Neural cell (in vitro differentiated cells): Measurements from ENCODE around the gene GPR78. TPM values are rescaled to one million over a fixed set of nuclear protein-coding genes. Genes with fewer than 3 reads are reported as not detected.

Source experiments
- H2AFZ ChIP-seq: fragments of 200-600, 300-800 bp; sonication (generic), shearing (Covaris generic); 2 replicates; pipeline ENCODE4 v1.6.0; 2014; ENCODE audit warnings: low read depth, mild to moderate bottlenecking, antibody characterized with exemption, low read length, moderate library complexity
- H3F3A ChIP-seq: fragments of 200-600 bp; shearing (Covaris generic); 2 replicates; pipeline ENCODE4 v1.6.1; 2016; ENCODE audit warnings: mild to moderate bottlenecking, moderate library complexity, mixed read lengths, antibody characterized with exemption, low read length; ENCODE audit not compliant: insufficient read depth, poor library complexity, severe bottlenecking
- H3K27ac ChIP-seq: fragments of 200-600, 300-800 bp; sonication (generic), shearing (Covaris generic); 2 replicates; pipeline ENCODE4 v1.5.1; 2014; ENCODE audit warnings: mild to moderate bottlenecking, low read length, moderate library complexity
- H3K27me3 ChIP-seq: fragments of 300-800, 200-600 bp; sonication (generic), shearing (Covaris generic); 2 replicates; pipeline ENCODE4 v1.6.0; 2014; ENCODE audit warnings: mild to moderate bottlenecking, low read depth, low read length, moderate library complexity; ENCODE audit not compliant: insufficient read depth
- H3K36me3 ChIP-seq: fragments of 300-800, 200-600 bp; sonication (generic), shearing (Covaris generic); 2 replicates; pipeline ENCODE4 v1.5.1; 2014; ENCODE audit warnings: mild to moderate bottlenecking, antibody characterized with exemption, low read length, moderate library complexity; ENCODE audit not compliant: insufficient read depth
- H3K4me2 ChIP-seq: fragments of 300-800, 200-600 bp; sonication (generic), shearing (Covaris generic); 2 replicates; pipeline ENCODE4 v1.6.0; 2014; ENCODE audit warnings: mild to moderate bottlenecking, low read length
- H3K4me3 ChIP-seq: fragments of 300-800, 200-600 bp; sonication (generic), shearing (Covaris generic); 2 replicates; pipeline ENCODE4 v1.5.1; 2014; ENCODE audit warnings: mild to moderate bottlenecking, low read length, moderate library complexity
- H3K79me2 ChIP-seq: fragments of 200-600 bp; shearing (Covaris generic); replicated peaks from 2 replicates; pipeline ENCODE4 v1.6.0; 2014; ENCODE audit warnings: mild to moderate bottlenecking, low read length, moderate library complexity; ENCODE audit not compliant: insufficient read depth
- H3K9ac ChIP-seq: fragments of 300-800, 200-600 bp; sonication (generic), shearing (Covaris generic); 2 replicates; pipeline ENCODE4 v1.6.1; 2016; ENCODE audit warnings: mild to moderate bottlenecking, low read length, mixed read lengths
- H3K9me2 ChIP-seq: fragments of 200-600 bp; shearing (Covaris generic); 2 replicates; pipeline ENCODE4 v1.6.1; 2016; ENCODE audit warnings: mild to moderate bottlenecking, low read length, mixed read lengths; ENCODE audit not compliant: insufficient read depth
- H3K9me3 ChIP-seq: fragments of 200-600, 300-800 bp; sonication (generic), shearing (Covaris generic); 2 replicates; pipeline ENCODE4 v1.6.1; 2016; ENCODE audit warnings: mild to moderate bottlenecking, mixed run types, low read length, moderate library complexity, mixed read lengths
- H4K20me1 ChIP-seq: fragments of 200-600 bp; shearing (Covaris generic); 2 replicates; pipeline ENCODE4 v1.6.1; 2016; ENCODE audit warnings: mild to moderate bottlenecking, mixed run types; ENCODE audit not compliant: insufficient read depth
- EP300 ChIP-seq: fragments of 450-650 bp; conservative IDR thresholded peaks from 2 replicates; pipeline ENCODE4 v1.6.1; 2014; ENCODE audit warnings: antibody characterized with exemption, mild to moderate bottlenecking, moderate library complexity; ENCODE audit not compliant: poor library complexity, severe bottlenecking
- EZH2 ChIP-seq: fragments of 200-600, 300-800 bp; shearing (Covaris generic), sonication (generic); IDR thresholded peaks from 2 replicates; pipeline ENCODE4 v1.6.1; 2014; ENCODE audit warnings: antibody characterized with exemption, low read length, borderline replicate concordance, mild to moderate bottlenecking; ENCODE audit not compliant: insufficient read depth, poor library complexity, severe bottlenecking
- MXI1 ChIP-seq: fragments of 450-650 bp; conservative IDR thresholded peaks from 2 replicates; pipeline ENCODE4 v1.6.1; 2014; ENCODE audit warnings: antibody characterized with exemption, mild to moderate bottlenecking; ENCODE audit not compliant: poor library complexity, severe bottlenecking
- POLR2AphosphoS5 ChIP-seq: IDR thresholded peaks from 2 replicates; pipeline ENCODE4 v1.6.1; 2012
- RAD21 ChIP-seq: fragments of 450-650 bp; conservative IDR thresholded peaks from 2 replicates; pipeline ENCODE4 v1.6.1; 2014; ENCODE audit warnings: antibody characterized with exemption, mild to moderate bottlenecking, moderate library complexity
- SMC3 ChIP-seq: fragments of 450-650 bp; conservative IDR thresholded peaks from 2 replicates; pipeline ENCODE4 v1.6.1; 2014; ENCODE audit warnings: antibody characterized with exemption, mild to moderate bottlenecking, moderate library complexity; ENCODE audit not compliant: poor library complexity
- TAF1 ChIP-seq: IDR thresholded peaks from 2 replicates; pipeline ENCODE4 v1.6.1; 2012; ENCODE audit warnings: low read depth
- polyA plus RNA-seq: library from polyadenylated mRNA; depleted of rRNA; stranded (reverse); fragments of >200 nt; gene quantifications from 2 replicates; pipeline ENCODE4 v1.2.3, GENCODE V29; 2014
- TF ChIP-seq, protein P1 (sequence below): IDR thresholded peaks from 2 replicates; pipeline ENCODE4 v1.6.1; 2012; ENCODE audit warnings: borderline replicate concordance
- TF ChIP-seq, protein P2 (sequence below): fragments of 450-650 bp; IDR thresholded peaks from 2 replicates; pipeline ENCODE4 v1.5.1; 2014; ENCODE audit warnings: antibody characterized with exemption, mild to moderate bottlenecking, moderate library complexity; ENCODE audit not compliant: poor library complexity, severe bottlenecking

Gene GPR78
- polyA plus RNA-seq, 1 donor from 2014 or later, result not detected

GRCh38 chr4:8553991-8554405 lies 26.2 kb upstream of the GPR78 start:
- Histone ChIP-seq H3K9me3 (no peaks in the 10 kb centered on the region), H3K27ac (no peak overlapping the region), H3K36me3 (no peaks in the 10 kb centered on the region), H3K9ac (no peak overlapping the region), H4K20me1 (no peaks in the 10 kb centered on the region), H3K79me2 (no peaks in the 10 kb centered on the region), H3K27me3 (no peaks in the 10 kb centered on the region), H3K4me2 (no peak overlapping the region), H3K4me3 (no peak overlapping the region), H3F3A (no peaks in the 10 kb centered on the region), H2AFZ (no peak overlapping the region), H3K9me2 (no peaks in the 10 kb centered on the region)
- TF ChIP-seq EZH2 (no peak), RAD21 (no peak), SMC3 (no peak), POLR2AphosphoS5 (no peak), EP300 (no peak), MXI1 (no peak), TAF1 (no peak)
- TF ChIP-seq, protein P1, sequence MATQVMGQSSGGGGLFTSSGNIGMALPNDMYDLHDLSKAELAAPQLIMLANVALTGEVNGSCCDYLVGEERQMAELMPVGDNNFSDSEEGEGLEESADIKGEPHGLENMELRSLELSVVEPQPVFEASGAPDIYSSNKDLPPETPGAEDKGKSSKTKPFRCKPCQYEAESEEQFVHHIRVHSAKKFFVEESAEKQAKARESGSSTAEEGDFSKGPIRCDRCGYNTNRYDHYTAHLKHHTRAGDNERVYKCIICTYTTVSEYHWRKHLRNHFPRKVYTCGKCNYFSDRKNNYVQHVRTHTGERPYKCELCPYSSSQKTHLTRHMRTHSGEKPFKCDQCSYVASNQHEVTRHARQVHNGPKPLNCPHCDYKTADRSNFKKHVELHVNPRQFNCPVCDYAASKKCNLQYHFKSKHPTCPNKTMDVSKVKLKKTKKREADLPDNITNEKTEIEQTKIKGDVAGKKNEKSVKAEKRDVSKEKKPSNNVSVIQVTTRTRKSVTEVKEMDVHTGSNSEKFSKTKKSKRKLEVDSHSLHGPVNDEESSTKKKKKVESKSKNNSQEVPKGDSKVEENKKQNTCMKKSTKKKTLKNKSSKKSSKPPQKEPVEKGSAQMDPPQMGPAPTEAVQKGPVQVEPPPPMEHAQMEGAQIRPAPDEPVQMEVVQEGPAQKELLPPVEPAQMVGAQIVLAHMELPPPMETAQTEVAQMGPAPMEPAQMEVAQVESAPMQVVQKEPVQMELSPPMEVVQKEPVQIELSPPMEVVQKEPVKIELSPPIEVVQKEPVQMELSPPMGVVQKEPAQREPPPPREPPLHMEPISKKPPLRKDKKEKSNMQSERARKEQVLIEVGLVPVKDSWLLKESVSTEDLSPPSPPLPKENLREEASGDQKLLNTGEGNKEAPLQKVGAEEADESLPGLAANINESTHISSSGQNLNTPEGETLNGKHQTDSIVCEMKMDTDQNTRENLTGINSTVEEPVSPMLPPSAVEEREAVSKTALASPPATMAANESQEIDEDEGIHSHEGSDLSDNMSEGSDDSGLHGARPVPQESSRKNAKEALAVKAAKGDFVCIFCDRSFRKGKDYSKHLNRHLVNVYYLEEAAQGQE, result no peak
- TF ChIP-seq, protein P2, sequence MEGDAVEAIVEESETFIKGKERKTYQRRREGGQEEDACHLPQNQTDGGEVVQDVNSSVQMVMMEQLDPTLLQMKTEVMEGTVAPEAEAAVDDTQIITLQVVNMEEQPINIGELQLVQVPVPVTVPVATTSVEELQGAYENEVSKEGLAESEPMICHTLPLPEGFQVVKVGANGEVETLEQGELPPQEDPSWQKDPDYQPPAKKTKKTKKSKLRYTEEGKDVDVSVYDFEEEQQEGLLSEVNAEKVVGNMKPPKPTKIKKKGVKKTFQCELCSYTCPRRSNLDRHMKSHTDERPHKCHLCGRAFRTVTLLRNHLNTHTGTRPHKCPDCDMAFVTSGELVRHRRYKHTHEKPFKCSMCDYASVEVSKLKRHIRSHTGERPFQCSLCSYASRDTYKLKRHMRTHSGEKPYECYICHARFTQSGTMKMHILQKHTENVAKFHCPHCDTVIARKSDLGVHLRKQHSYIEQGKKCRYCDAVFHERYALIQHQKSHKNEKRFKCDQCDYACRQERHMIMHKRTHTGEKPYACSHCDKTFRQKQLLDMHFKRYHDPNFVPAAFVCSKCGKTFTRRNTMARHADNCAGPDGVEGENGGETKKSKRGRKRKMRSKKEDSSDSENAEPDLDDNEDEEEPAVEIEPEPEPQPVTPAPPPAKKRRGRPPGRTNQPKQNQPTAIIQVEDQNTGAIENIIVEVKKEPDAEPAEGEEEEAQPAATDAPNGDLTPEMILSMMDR, result no peak

- Histone ChIP-seq H3K27me3 (no peaks in the 10 kb centered on the region), H3K79me2 (no peaks in the 10 kb centered on the region), H3K4me2 (no peak overlapping the region), H3K4me3 (no peak overlapping the region), H3F3A (no peaks in the 10 kb centered on the region), H2AFZ (no peak overlapping the region), H3K9me3 (no peaks in the 10 kb centered on the region), H3K9me2 (no peaks in the 10 kb centered on the region), H3K27ac (no peak overlapping the region), H3K36me3 (no peaks in the 10 kb centered on the region), H3K9ac (no peak overlapping the region), H4K20me1 (no peaks in the 10 kb centered on the region)
- no peak for TF ChIP-seq POLR2AphosphoS5
- no peak for TF ChIP-seq SMC3
- TF ChIP-seq EZH2, result no peak
- TF ChIP-seq, protein P2, result no peak
- TF ChIP-seq RAD21, result no peak
- TF ChIP-seq EP300, result no peak
- TF ChIP-seq, protein P1, result no peak
These were observed 25.6 kb upstream of the GPR78 start for GRCh38 chr4:8554555-8555100.
